GM12892 (cell line): ENCODE results near the gene GNA14.

Experiments
- POLR2A ChIP-seq: IDR thresholded peaks from 2 replicates; pipeline ENCODE4 v1.6.1; 2011; ENCODE audit warnings: low read depth, low read length, control low read depth
- POLR2AphosphoS5 ChIP-seq: IDR thresholded peaks from 2 replicates; pipeline ENCODE4 v1.6.1; 2011; ENCODE audit warnings: low read depth, low read length, control low read depth
- TAF1 ChIP-seq: IDR thresholded peaks from 2 replicates; pipeline ENCODE4 v1.6.1; 2011; ENCODE audit warnings: low read depth, mild to moderate bottlenecking, control low read depth, low read length, borderline replicate concordance

DNA sequence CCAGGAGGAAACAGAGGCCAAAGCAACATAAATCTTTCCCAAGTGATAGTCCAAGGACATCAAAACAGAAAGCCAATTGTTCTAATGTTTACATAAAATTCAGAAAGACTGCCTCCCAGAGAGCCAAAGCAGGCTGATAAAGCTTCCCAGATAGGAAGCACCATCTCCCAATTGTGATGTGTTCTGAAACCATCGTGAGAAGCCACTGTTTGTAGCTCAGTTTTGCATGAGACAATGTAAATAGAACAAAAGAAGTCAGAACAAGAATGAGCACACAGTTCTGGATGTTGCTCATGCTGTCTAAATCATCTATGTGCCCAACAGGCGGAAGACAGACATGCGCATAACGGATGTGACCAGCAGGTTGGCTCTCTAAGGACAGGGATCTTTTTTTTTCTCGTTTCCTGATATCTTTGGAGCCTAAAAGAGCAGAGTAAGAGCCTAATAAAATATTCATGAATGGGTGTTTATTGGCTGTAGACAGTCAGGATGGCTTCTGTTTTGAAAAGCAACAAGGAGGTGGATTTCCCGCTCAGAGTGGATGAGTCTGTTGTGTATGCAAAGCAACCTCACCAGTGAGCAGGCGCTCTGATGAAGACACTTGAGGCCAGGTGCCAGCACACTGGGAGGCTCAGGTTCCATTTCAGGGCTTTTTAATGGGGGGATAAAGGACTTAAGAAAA, 113.6 kb downstream of the GNA14 start:
- TF ChIP-seq POLR2A (no peak), POLR2AphosphoS5 (no peak), TAF1 (no peak)
